HG03108 (cell line): Measurements from ENCODE around the gene CDK10.

Experiments used
- ATAC-seq: cut with Tn5 transposase; IDR thresholded peaks from one replicate; pipeline ENCODE4 v1.9.1; 2021; ENCODE audit warnings: moderate library complexity; ENCODE audit not compliant: unreplicated experiment

Gene CDK10

DNA sequence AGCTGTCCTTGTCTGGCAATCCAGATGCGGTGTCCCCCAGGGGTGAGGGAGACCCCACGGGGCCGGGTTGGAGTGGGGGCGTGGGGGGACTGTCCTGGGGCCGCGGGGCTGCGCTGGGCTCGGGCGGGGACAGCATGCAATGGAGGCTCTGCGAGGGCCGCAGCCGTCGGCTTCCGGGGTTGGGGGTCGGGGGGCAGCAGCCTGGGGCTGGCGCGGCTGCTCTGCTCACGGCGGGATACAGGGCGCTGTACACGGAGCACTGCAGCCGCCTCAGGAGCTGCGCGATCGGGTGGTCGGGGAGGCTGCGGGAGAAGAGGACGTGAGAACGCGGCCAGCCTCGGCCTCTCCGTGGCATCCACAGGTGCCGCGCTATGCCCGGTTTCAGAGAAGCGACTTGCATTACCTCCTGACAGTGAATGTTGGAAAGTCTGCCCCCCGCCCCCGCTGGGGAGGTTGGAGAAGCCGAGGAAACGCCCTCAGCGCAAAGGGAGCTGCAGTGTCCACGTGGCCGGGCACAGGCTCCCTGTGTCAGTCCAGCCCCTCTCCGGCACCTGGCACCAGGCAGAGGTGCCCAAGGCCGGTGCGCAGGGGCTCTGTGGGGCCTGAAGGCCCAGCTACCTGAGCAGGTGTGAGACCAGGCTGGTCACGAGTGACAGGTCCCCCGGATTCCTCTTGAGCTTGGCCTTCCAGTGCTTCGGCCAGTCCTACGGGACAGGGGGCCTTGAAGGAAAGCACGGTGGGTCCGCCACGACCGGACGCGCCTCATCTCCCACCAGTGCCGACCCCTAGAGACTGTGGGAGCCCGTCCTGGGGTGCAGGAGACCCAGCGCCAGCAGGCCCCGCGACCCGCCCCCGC, 24.4 kb downstream of the CDK10 start:
- no peak for ATAC-seq

DNA sequence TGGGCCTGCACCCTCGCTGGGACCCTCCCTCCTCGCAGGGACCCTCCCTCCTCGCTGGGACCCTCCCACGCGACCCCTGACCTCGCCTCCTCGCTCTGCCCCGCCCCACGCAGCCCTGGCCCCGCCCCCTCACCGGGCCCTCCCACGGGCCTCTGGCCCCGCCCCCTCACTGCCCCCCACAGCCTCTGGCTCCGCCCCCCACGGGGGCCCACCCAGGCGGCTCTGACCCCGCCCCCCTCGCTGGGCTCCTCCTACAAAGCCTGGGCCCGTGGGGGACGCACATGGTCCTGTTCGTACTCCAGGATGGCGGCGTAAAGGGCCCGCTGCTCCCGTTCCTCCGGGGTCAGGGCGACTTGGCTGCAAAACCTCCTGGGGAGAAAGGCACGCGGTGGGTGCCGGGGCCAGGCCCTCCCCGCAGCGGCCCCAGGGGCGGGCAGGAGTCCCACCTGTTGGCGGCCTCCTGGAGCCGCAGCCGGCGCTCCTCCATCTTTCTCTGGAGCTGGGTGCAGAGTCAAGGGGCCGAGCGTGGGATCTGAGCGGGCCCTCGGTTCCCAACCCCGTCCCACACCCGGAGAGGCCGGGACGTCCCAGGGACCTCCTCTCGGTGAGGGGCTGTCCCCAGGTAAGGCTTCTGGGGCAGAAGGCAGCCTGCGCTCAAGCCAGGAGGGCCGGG, 25.2 kb downstream of the CDK10 start:
- ATAC-seq, result no peak

DNA sequence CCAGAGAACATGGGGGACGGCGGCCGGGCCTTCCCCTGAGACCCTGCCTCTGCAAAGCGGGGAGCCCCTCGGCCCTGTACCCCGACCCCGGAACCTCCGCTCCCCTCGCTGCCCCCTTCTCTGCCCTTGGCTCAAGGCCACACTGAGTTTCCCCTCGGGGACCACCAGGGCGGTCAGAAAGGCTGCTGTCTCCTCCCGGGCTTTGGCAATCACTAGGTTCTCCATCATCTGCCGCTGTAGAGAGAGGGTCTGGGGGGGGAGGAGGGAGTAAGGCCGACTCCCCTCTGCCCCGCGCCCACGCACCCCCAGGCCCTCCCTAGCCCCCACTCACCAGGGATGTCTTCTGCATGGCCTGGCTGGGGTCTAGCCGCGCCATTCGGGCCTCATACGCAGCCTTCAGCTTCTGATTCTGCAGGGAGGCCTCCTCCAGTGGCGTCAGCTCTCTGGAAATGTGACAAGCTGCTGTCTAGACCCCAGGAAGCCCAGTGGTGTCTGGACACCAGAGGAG, 25.8 kb downstream of the CDK10 start:
- no peak for ATAC-seq

DNA sequence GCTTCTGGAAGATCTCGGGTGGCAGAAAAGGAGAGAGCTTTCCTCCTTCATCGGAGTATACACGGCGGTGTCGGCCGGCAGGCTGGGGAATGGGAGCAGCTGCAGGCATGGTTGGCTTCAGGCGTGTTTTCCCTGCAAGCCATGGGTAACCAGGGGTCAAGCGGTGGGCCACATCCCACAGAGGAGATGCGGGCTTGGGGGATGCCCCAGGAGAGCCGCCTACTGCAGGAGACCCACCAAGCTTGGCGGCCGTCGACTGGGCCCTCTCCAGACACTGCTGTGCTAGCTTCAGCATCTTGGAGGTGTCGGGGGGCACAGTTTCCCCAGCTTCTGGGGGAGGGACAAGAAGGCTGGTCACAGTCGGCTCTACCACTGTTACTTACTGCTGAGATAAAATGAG, 30.0 kb downstream of the CDK10 start:
- no peak for ATAC-seq

GRCh38 chr16:89716916-89717687, 30.6 kb downstream of the CDK10 start:
- no peak for ATAC-seq

- no peak for ATAC-seq
Measured at GRCh38 chr16:89717688-89718505, 31.4 kb downstream of the CDK10 start.

- peak; percentile 20 for ATAC-seq
Measured at GRCh38 chr16:89720551-89720812, 34.0 kb downstream of the CDK10 start.

GRCh38 chr16:89720813-89721545, 34.5 kb downstream of the CDK10 start, which contains the start of the genes VPS9D1 and ZNF276:
VPS9D1 (minus strand) TSS chr16:89720898; CDS start chr16:89720861, 37 bp downstream.
ZNF276 (plus strand) TSS chr16:89721537; CDS start chr16:89721641, 104 bp downstream.
- ATAC-seq, result peak; percentile 38

DNA sequence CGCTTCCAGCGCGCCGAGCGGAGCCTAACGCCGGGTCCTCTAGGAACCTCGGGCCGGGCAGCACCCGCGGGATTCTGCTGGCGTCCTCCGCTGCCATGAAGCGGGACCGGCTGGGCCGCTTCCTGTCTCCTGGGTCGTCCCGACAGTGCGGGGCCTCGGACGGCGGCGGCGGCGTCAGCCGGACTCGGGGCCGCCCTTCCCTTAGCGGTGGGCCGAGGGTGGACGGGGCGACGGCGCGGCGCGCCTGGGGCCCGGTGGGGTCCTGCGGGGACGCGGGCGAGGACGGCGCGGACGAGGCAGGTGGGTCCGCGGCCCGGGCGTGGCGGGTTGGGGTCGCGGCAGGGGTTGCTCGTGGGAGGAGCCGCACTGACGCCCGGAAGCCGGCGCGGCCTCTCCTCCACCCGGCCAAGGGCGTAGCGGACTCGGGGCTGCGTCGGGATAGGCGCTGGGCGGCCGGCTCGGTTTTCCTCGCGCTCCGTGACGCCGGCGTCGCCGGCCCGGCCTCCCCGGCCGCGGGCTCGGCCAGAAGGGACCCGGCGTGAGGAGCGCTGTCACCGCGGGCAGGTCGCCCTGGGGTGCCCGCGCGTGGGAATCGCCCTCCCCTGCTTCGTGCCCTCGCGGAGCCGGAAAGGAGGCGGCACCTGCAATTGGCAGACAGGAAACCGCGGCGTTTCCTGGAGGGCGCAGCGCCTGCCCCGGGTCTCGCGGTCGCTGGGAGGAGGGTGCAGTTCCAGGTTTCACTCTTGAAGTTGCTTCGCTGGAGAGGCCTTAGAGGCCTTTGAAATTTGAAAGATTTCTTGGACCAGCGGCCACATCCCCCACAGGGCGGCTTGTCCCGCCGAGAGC, 35.3 kb downstream of the CDK10 start:
- peak; percentile 25 for ATAC-seq

DNA sequence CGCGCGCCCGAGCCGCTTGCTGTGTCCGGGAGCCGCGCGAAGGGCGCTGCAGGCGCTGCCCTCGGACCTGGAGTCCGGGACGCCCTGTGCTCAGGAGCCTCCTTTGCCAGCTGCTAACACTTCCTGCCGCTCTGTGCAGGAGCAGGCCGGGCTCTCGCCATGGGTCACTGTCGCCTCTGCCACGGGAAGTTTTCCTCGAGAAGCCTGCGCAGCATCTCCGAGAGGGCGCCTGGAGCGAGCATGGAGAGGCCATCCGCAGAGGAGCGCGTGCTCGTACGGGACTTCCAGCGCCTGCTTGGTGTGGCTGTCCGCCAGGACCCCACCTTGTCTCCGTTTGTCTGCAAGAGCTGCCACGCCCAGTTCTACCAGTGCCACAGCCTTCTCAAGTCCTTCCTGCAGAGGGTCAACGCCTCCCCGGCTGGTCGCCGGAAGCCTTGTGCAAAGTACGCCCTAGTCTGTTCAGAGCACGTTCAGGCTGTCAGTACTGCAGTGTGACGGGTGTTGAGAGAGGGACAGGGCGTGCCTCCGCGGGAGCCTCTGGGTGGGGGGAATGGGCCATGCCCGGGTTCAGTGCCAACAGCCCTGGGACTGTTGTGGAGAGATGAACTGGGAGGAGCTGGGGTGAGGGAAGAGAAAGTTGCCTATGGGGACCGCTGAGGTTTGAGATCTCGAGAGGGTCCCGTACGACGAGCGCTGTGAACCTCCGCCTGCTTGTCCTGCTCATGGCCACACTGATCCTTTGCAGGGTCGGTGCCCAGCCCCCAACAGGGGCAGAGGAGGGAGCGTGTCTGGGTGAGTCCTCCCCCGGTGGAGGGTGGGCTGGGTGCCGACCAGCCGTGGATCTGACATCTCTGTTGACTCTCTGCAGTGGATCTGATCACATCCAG, 36.1 kb downstream of the CDK10 start:
- ATAC-seq, result no peak

- no peak for ATAC-seq
Measured at GRCh38 chr16:89723279-89724250, 37.1 kb downstream of the CDK10 start.

DNA sequence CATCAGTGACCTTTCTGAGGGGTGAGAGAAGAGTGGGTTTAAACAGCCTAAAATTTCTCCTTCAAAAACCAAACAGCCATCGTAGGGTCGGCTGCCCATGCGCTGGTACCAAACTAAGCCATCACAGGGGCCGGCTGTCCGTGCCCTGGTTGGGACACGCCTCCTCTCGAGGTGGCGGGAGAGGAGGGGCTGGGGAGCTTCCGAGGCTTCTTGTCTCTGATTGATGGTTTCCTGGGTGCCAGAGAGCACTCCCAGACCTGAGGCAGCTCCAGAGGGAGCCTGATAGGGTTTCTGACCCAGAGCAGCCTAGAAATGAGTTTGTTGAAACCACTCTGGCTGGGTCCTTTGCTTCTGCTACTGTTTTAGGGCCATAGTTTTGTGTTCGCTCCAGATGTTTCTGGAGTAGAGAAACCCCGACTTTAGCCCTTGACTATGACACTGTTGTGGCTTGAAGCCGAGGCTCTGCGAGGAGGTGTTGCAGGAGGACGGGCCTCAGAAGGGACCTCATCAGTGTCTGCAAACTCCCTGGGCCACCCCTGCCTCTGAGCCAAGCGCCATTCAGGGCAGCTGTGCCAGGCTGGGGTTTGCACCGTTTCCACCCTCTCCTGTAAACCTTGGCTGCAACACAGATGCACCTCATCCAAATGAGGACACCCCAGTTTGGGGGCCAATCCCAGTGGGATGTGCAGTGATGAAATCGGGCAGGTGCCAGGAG, 41.1 kb downstream of the CDK10 start:
- no peak for ATAC-seq

GRCh38 chr16:89729293-89729692, 42.8 kb downstream of the CDK10 start:
- no peak for ATAC-seq

DNA sequence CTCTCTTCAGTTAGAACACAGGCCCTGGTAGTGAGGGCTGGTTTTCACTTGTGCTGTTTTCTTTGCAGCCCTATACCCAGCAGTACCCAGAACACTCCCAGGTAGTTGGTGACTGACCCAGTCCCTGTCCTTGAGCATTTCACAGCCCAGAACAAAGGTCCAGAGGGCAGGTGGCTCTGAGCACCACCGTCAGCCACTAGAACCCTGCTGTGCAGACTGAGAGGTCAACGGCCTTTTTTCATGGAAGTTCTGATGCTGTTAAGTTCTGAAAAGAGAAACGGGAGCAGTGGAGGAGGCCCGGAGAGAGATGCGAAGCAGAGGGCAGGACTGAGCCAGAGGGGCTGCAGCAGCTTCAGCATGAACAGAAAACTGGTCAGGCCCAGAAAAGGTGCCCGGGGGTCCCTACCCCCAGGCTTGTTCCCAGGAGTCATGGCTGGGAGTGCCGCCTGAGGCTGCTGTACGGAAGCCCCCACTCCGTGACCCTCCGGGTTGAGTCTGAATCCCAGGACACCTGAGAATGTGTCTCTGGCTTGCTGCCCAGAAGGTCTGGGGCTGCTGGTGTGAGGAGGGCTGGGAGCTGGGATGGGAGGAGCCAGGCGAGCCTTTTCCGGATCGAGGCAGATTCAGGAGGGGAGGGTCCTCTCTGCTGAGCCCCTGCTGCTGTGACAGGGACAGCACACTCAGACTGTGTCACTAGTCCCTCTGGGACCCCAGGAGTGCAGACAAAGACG, 43.5 kb downstream of the CDK10 start:
- no peak for ATAC-seq

- ATAC-seq, result no peak
Measured at GRCh38 chr16:89730610-89731234, 44.2 kb downstream of the CDK10 start.
